ENCODE data around the gene DTYMK. TPM values are rescaled to one million over a fixed set of nuclear protein-coding genes. Genes with fewer than 3 reads are reported as not detected.

Gene DTYMK
- polyA plus RNA-seq, 1 of the 3 experiments (the other 2 are of a cell fraction) = 51.1 TPM

DNA sequence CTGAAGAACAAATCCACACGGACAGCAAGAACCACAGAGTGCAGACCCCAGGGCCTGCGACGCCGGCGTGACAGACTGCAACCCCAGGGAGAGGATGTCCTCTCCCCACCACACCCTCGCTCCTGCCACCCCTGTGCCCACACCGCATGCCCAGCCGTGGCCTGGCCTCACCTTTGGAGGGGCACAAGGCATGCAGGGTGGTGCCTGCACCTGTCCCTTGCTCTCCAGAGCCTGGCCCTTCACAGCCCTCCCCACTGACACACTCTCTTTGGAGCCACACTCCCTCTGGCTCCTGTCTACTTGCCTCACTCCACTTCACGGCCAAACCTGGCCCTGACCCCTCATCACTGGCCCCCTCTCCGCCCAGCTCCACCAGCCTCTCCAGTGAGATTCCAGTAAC is 58.9 kb downstream of the DTYMK start:
- no peak overlapping the region for H3K4me2 ChIP-seq
- peaks cover 13 to 25% of the 10 kb centered on the region in 2 experiments for H3K36me3 ChIP-seq (replicated peaks in 1 of 2; ENCODE audit: control insufficient read depth in 1 of 2, insufficient read depth in 2 of 2, low read length in 1 of 2)
- H2AFZ ChIP-seq (ENCODE audit: low read depth) = no peak overlapping the region
- no peaks in the 10 kb centered on the region for H3K9me3 ChIP-seq
- H3K4me3 ChIP-seq (ENCODE audit: low read depth in 2 of 2, low read length in 1 of 2) = no peak overlapping the region
- WGBS (ENCODE audit: low lambda C conversion rate) = 92% methylated on average over 3 of the region's 10 CpGs
- no peaks in the 10 kb centered on the region for H3K9me2 ChIP-seq
- H3K27ac ChIP-seq (ENCODE audit: low read depth in 2 of 2, low read length in 1 of 2) = no peak overlapping the region
- no peak for DNase-seq
- CTCF ChIA-PET = no interaction called here
- H4K20me1 ChIP-seq (ENCODE audit: insufficient read depth) = peaks cover 12% of the 10 kb centered on the region
- H3K4me1 ChIP-seq (ENCODE audit: control insufficient read depth in 1 of 2, insufficient read depth in 2 of 2, low read depth in 1 of 2, low read length in 1 of 2) = no peaks in the 10 kb centered on the region
- H3K27me3 ChIP-seq (ENCODE audit: insufficient read depth) = no peaks in the 10 kb centered on the region
- no peaks in the 10 kb centered on the region for H3F3A ChIP-seq (replicated peaks; ENCODE audit: insufficient read depth)
- H3K79me2 ChIP-seq (ENCODE audit: insufficient read depth) = peaks cover 100% of the 10 kb centered on the region
- POLR2A ChIA-PET = no interaction called here
- TF ChIP-seq POLR2AphosphoS5 (IDR thresholded peaks at IDR 0.05; ENCODE audit: low read depth, low read length) = no peak
- no peak for TF ChIP-seq TEAD4 (IDR thresholded peaks at IDR 0.05; ENCODE audit: borderline replicate concordance, insufficient read depth)
- TF ChIP-seq MXI1 (IDR thresholded peaks at IDR 0.05; ENCODE audit: low read depth, low read length) = no peak
- no peak for TF ChIP-seq ELF1 (IDR thresholded peaks at IDR 0.05)
- TF ChIP-seq, protein P1, sequence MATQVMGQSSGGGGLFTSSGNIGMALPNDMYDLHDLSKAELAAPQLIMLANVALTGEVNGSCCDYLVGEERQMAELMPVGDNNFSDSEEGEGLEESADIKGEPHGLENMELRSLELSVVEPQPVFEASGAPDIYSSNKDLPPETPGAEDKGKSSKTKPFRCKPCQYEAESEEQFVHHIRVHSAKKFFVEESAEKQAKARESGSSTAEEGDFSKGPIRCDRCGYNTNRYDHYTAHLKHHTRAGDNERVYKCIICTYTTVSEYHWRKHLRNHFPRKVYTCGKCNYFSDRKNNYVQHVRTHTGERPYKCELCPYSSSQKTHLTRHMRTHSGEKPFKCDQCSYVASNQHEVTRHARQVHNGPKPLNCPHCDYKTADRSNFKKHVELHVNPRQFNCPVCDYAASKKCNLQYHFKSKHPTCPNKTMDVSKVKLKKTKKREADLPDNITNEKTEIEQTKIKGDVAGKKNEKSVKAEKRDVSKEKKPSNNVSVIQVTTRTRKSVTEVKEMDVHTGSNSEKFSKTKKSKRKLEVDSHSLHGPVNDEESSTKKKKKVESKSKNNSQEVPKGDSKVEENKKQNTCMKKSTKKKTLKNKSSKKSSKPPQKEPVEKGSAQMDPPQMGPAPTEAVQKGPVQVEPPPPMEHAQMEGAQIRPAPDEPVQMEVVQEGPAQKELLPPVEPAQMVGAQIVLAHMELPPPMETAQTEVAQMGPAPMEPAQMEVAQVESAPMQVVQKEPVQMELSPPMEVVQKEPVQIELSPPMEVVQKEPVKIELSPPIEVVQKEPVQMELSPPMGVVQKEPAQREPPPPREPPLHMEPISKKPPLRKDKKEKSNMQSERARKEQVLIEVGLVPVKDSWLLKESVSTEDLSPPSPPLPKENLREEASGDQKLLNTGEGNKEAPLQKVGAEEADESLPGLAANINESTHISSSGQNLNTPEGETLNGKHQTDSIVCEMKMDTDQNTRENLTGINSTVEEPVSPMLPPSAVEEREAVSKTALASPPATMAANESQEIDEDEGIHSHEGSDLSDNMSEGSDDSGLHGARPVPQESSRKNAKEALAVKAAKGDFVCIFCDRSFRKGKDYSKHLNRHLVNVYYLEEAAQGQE (IDR thresholded peaks at IDR 0.05; ENCODE audit: low read depth, low read length) = no peak
- no peak for TF ChIP-seq RAD21 (IDR thresholded peaks at IDR 0.05; ENCODE audit: low read length)
- no peak for TF ChIP-seq JUND (IDR thresholded peaks at IDR 0.05)
- TF ChIP-seq SMC3 (IDR thresholded peaks at IDR 0.05; ENCODE audit: low read depth, low read length) = no peak
- no peak for TF ChIP-seq YY1 (IDR thresholded peaks at IDR 0.05; ENCODE audit: low read depth)
- TF ChIP-seq SIN3A (IDR thresholded peaks at IDR 0.05; ENCODE audit: borderline replicate concordance, low read depth, low read length) = no peak
- TF ChIP-seq, protein P2, sequence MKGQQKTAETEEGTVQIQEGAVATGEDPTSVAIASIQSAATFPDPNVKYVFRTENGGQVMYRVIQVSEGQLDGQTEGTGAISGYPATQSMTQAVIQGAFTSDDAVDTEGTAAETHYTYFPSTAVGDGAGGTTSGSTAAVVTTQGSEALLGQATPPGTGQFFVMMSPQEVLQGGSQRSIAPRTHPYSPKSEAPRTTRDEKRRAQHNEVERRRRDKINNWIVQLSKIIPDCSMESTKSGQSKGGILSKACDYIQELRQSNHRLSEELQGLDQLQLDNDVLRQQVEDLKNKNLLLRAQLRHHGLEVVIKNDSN (IDR thresholded peaks at IDR 0.05; ENCODE audit: borderline replicate concordance, low read depth) = no peak
- no peak for TF ChIP-seq GABPA (IDR thresholded peaks at IDR 0.05; ENCODE audit: low read depth)
- TF ChIP-seq CHD2 (IDR thresholded peaks at IDR 0.05; ENCODE audit: low read length, partially characterized antibody) = no peak
- H3K9ac ChIP-seq = no peak overlapping the region

Other genes with a start within 250 kb of the DTYMK start
- 236 and 268 TPM in 2 replicates for gene STK25, start 178.2 kb downstream of the DTYMK start, polyA plus RNA-seq (2012; rRNA removed)
- gene BOK, start 128.1 kb downstream of the DTYMK start, polyA plus RNA-seq (2012; rRNA removed) = 1.7 and 1.9 TPM in 2 replicates
- 46.0 and 64.7 TPM in 2 replicates for gene THAP4, start 49.7 kb downstream of the DTYMK start, polyA plus RNA-seq (2012; rRNA removed)
- 105 and 107 TPM in 2 replicates for gene ATG4B, start 49.1 kb downstream of the DTYMK start, polyA plus RNA-seq (2012; rRNA removed)
- gene ING5, start 15.2 kb upstream of the DTYMK start, polyA plus RNA-seq (2012; rRNA removed) = 56.3 and 62.9 TPM in 2 replicates
- 33.7 and 36.3 TPM in 2 replicates for gene D2HGDH, start 47.8 kb upstream of the DTYMK start, polyA plus RNA-seq (2012; rRNA removed)
- 0.10 and 0.15 TPM in 2 replicates for gene GAL3ST2, start 90.0 kb upstream of the DTYMK start, polyA plus RNA-seq (2012; rRNA removed)
- 0.05 TPM in 1 of 2 replicates, not detected in the other for gene NEU4, start 122.4 kb upstream of the DTYMK start, polyA plus RNA-seq (2012; rRNA removed)
- not detected in 2 replicates for gene PDCD1, start 172.1 kb upstream of the DTYMK start, polyA plus RNA-seq (2012; rRNA removed)
- gene RTP5, start 182.9 kb upstream of the DTYMK start, polyA plus RNA-seq (2012; rRNA removed) = not detected in 2 replicates